Measurements from ENCODE around the gene GADD45B. TPM values are rescaled to one million over a fixed set of nuclear protein-coding genes. Genes with fewer than 3 reads are reported as not detected.
A peak's percentile ranks its signal among the peaks of the same experiment; 100 is the strongest.
"Not testable (repeated sequence)": the region's sequence is repeated elsewhere in the genome, so short reads cannot be mapped to it uniquely, and the experiment has no call there.

GADD45B gene
- total RNA-seq, 3 donors from 2014 or later (not counting 1 experiment from before 2014, with no cell fraction given): 198 to 247 (median 212) TPM

GRCh38 chr19:2490659-2491058 lies 14.7 kb downstream of the GADD45B start:
- 53% methylated on average over 7 of the region's 7 CpGs for WGBS (ENCODE audit: insufficient coverage)
- H3K27ac ChIP-seq (ENCODE audit: low read length): no peak overlapping the region
- Mint-ChIP-seq H3K27ac (no peak overlapping the region), H3K27me3 (ENCODE audit: low read depth in 2 of 2) (peaks cover 7 to 33% of the 10 kb centered on the region in 2 donors), H3K36me3 (no peaks in the 10 kb centered on the region), H3K4me3 (no peak overlapping the region), H3K9me3 (no peaks in the 10 kb centered on the region), H3K4me1 (peaks cover 6 to 15% of the 10 kb centered on the region in 2 donors)
- H3K4me3 ChIP-seq (ENCODE audit: low read length): no peak overlapping the region
- peaks cover 46% of the 10 kb centered on the region for H3K4me1 ChIP-seq (ENCODE audit: control insufficient read depth, insufficient read depth, low read length)
- intact Hi-C loops (cut with micrococcal nuclease): no loop called here
- no peak for TF ChIP-seq CTCF (IDR thresholded peaks at IDR 0.05)
- no peaks in the 10 kb centered on the region for H3K9me3 ChIP-seq (ENCODE audit: control insufficient read depth, insufficient read depth, low read length)
- ATAC-seq: no peak
- peaks cover 29% of the 10 kb centered on the region for H3K27me3 ChIP-seq (ENCODE audit: control insufficient read depth, insufficient read depth, low read length)
- DNase-seq: no peak
- H3K36me3 ChIP-seq (ENCODE audit: control insufficient read depth, insufficient read depth, low read length): no peaks in the 10 kb centered on the region

- no peak overlapping the region for H3K4me3 Mint-ChIP-seq
- no peaks in the 10 kb centered on the region for H3K36me3 Mint-ChIP-seq
- no peak overlapping the region for H3K27ac Mint-ChIP-seq
- H3K27ac ChIP-seq (ENCODE audit: low read length): no peak overlapping the region
- peaks cover 7 to 33% of the 10 kb centered on the region in 2 donors for H3K27me3 Mint-ChIP-seq (ENCODE audit: low read depth in 2 of 2)
- TF ChIP-seq CTCF (IDR thresholded peaks at IDR 0.05): no peak
- peaks cover 6 to 15% of the 10 kb centered on the region in 2 donors for H3K4me1 Mint-ChIP-seq
- intact Hi-C loops (cut with micrococcal nuclease): no loop called here
- H3K4me1 ChIP-seq (ENCODE audit: control insufficient read depth, insufficient read depth, low read length): peaks cover 51% of the 10 kb centered on the region
- ATAC-seq: no peak
- no peak for DNase-seq
- no peaks in the 10 kb centered on the region for H3K36me3 ChIP-seq (ENCODE audit: control insufficient read depth, insufficient read depth, low read length)
- H3K4me3 ChIP-seq (ENCODE audit: low read length): no peak overlapping the region
- H3K27me3 ChIP-seq (ENCODE audit: control insufficient read depth, insufficient read depth, low read length): peaks cover 29% of the 10 kb centered on the region
- WGBS (ENCODE audit: insufficient coverage): 36% methylated on average over 23 of the region's 23 CpGs
- H3K9me3 Mint-ChIP-seq: no peaks in the 10 kb centered on the region
- H3K9me3 ChIP-seq (ENCODE audit: control insufficient read depth, insufficient read depth, low read length): no peaks in the 10 kb centered on the region
Measured at GRCh38 chr19:2491130-2491801, 15.3 kb downstream of the GADD45B start.

GRCh38 chr19:2492870-2493269 lies 16.9 kb downstream of the GADD45B start:
- peaks cover 6 to 15% of the 10 kb centered on the region in 2 donors for H3K4me1 Mint-ChIP-seq
- DNase-seq: no peak
- H3K36me3 ChIP-seq (ENCODE audit: control insufficient read depth, insufficient read depth, low read length): no peaks in the 10 kb centered on the region
- H3K27me3 Mint-ChIP-seq (ENCODE audit: low read depth in 2 of 2): peaks cover 7 to 33% of the 10 kb centered on the region in 2 donors
- H3K27me3 ChIP-seq (ENCODE audit: control insufficient read depth, insufficient read depth, low read length): peaks cover 29% of the 10 kb centered on the region
- H3K27ac ChIP-seq (ENCODE audit: low read length): no peak overlapping the region
- no peak overlapping the region for H3K4me3 ChIP-seq (ENCODE audit: low read length)
- H3K27ac Mint-ChIP-seq: no peak overlapping the region
- no peak for TF ChIP-seq CTCF (IDR thresholded peaks at IDR 0.05)
- 62% methylated on average over 8 of the region's 8 CpGs for WGBS (ENCODE audit: insufficient coverage)
- no peaks in the 10 kb centered on the region for H3K36me3 Mint-ChIP-seq
- no peak for ATAC-seq
- no peak overlapping the region for H3K4me3 Mint-ChIP-seq
- H3K4me1 ChIP-seq (ENCODE audit: control insufficient read depth, insufficient read depth, low read length): peaks cover 49% of the 10 kb centered on the region
- no peaks in the 10 kb centered on the region for H3K9me3 Mint-ChIP-seq
- intact Hi-C loops (cut with micrococcal nuclease): no loop called here
- no peaks in the 10 kb centered on the region for H3K9me3 ChIP-seq (ENCODE audit: control insufficient read depth, insufficient read depth, low read length)

GRCh38 chr19:2493448-2493847 lies 17.5 kb downstream of the GADD45B start:
- H3K27me3 ChIP-seq (ENCODE audit: control insufficient read depth, insufficient read depth, low read length): peaks cover 28% of the 10 kb centered on the region
- intact Hi-C loops (cut with micrococcal nuclease); H3K27ac ChIP-seq (ENCODE audit: low read length); H3K36me3 ChIP-seq (ENCODE audit: control insufficient read depth, insufficient read depth, low read length); H3K27ac Mint-ChIP-seq; ATAC-seq; H3K4me3 ChIP-seq (ENCODE audit: low read length); DNase-seq; H3K36me3 Mint-ChIP-seq; H3K9me3 ChIP-seq (ENCODE audit: control insufficient read depth, insufficient read depth, low read length); H3K9me3 Mint-ChIP-seq: not testable (repeated sequence)
- WGBS (ENCODE audit: insufficient coverage): 89% methylated on average over 13 of the region's 14 CpGs
- peaks cover 7 to 33% of the 10 kb centered on the region in 2 donors for H3K27me3 Mint-ChIP-seq (ENCODE audit: low read depth in 2 of 2)
- peaks cover 6 to 15% of the 10 kb centered on the region in 2 donors for H3K4me1 Mint-ChIP-seq
- peaks cover 43% of the 10 kb centered on the region for H3K4me1 ChIP-seq (ENCODE audit: control insufficient read depth, insufficient read depth, low read length)
- peak overlapping the region; percentile 87 for H3K4me3 Mint-ChIP-seq

All from natural killer cell (primary cell).